GM10847 (cell line): ENCODE measurements around the gene CEP104.

ENCODE experiments used
- POLR2A ChIP-seq: IDR thresholded peaks from 2 replicates; pipeline ENCODE4 v1.6.1; 2011; ENCODE audit not compliant: insufficient read length; ENCODE audit errors: extremely low read depth

The CEP104 gene

GRCh38 chr1:3774946-3775489 lies 82.0 kb downstream of the CEP104 start:
- TF ChIP-seq POLR2A: no peak

GRCh38 chr1:3774276-3774945 lies 82.6 kb downstream of the CEP104 start:
- TF ChIP-seq POLR2A: no peak

- no peak for TF ChIP-seq POLR2A
Measured at GRCh38 chr1:3773572-3774275, 83.3 kb downstream of the CEP104 start.

GRCh38 chr1:3772715-3773571 lies 84.1 kb downstream of the CEP104 start, which contains the start of gene SMIM1:
TSS of gene SMIM1 (plus strand) at chr1:3772749. CDS start at chr1:3775374, 2,625 bp downstream.
- no peak for TF ChIP-seq POLR2A

GRCh38 chr1:3772027-3772714 lies 84.8 kb downstream of the CEP104 start:
- peak; percentile 35 for TF ChIP-seq POLR2A

GRCh38 chr1:3771108-3772026 lies 85.6 kb downstream of the CEP104 start:
- no peak for TF ChIP-seq POLR2A

GRCh38 chr1:3770047-3770765 lies 86.8 kb downstream of the CEP104 start:
- no peak for TF ChIP-seq POLR2A

- no peak for TF ChIP-seq POLR2A
Measured at GRCh38 chr1:3768811-3769390, 88.1 kb downstream of the CEP104 start.

- TF ChIP-seq POLR2A: no peak
Measured at GRCh38 chr1:3767328-3767925, 89.6 kb downstream of the CEP104 start.

GRCh38 chr1:3763351-3764125 lies 93.5 kb downstream of the CEP104 start:
- no peak for TF ChIP-seq POLR2A

GRCh38 chr1:3762873-3763228 lies 94.2 kb downstream of the CEP104 start:
- no peak for TF ChIP-seq POLR2A
